Measurements from ENCODE around the gene PPP1R36. TPM values are rescaled to one million over a fixed set of nuclear protein-coding genes. Genes with fewer than 3 reads are reported as not detected.

The PPP1R36 gene
- total and polyA plus RNA-seq, 5 donors = 0.44 to 1.3 (median 0.60) TPM

DNA sequence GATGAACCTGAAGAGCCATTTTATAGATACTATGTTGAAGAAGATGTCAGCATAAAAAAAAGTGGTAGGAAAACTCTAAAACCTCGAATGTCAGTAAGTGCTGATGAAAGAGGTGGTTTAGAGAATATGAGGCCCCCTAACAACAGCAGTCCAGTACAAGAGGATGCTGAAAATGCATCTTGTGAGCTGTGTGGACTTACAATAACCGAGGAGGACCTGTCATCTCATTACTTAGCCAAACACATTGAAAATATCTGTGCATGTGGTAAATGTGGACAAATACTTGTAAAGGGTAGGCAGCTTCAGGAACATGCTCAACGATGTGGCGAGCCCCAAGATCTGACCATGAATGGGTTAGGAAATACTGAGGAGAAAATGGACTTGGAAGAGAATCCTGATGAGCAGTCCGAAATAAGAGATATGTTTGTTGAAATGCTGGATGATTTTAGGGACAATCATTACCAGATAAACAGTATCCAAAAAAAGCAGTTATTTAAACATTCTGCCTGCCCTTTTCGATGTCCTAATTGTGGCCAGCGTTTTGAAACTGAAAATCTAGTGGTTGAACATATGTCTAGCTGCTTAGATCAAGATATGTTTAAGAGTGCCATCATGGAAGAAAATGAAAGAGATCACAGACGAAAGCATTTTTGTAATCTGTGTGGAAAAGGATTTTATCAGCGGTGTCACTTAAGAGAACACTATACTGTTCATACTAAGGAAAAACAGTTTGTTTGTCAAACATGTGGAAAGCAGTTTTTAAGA lies 27.0 kb upstream of the PPP1R36 start:
- no peak for ATAC-seq
- H3K27me3 ChIP-seq (ENCODE audit: control insufficient read depth, insufficient read depth) = no peaks in the 10 kb centered on the region
- no peak overlapping the region for H3K4me3 ChIP-seq (ENCODE audit: low read length)
- intact Hi-C loops (cut with DNase I) = no loop called here
- no peak for DNase-seq
- H3K9me3 ChIP-seq (ENCODE audit: control insufficient read depth, low read length) = no peaks in the 10 kb centered on the region
- no peak overlapping the region for H3K27ac ChIP-seq (ENCODE audit: low read length)
- H3K4me1 ChIP-seq (ENCODE audit: control insufficient read depth, insufficient read depth, low read length) = no peaks in the 10 kb centered on the region
- 75% methylated on average over 9 of the region's 9 CpGs for WGBS

DNA sequence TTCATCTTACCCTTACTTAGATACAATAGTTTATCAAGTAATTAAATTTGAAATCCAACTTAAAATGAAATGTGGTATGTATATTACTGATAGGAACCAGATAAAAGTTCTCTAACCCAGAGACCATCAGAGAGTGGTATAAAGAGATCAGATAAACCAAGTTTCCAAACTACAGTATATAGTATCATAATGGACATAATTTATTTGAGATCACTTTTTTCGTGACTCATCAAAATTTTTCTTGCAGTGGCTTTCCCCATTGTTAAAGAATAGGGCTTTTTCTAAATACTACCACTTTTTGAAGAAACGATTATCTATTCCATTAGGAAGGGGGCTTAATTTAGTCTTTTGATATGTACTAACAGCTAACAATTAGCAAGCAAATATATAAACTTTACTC lies 24.4 kb upstream of the PPP1R36 start:
- Histone ChIP-seq H3K9me3 (ENCODE audit: control insufficient read depth, low read length) (no peaks in the 10 kb centered on the region), H3K4me1 (ENCODE audit: control insufficient read depth, insufficient read depth, low read length) (no peaks in the 10 kb centered on the region), H3K27me3 (ENCODE audit: control insufficient read depth, insufficient read depth) (no peaks in the 10 kb centered on the region), H3K27ac (ENCODE audit: low read length) (no peak overlapping the region), H3K4me3 (ENCODE audit: low read length) (no peak overlapping the region)
- intact Hi-C loops (cut with DNase I) = no loop called here
- WGBS = 95% methylated on average over 2 of the region's 2 CpGs
- ATAC-seq (no peak), DNase-seq (no peak)

DNA sequence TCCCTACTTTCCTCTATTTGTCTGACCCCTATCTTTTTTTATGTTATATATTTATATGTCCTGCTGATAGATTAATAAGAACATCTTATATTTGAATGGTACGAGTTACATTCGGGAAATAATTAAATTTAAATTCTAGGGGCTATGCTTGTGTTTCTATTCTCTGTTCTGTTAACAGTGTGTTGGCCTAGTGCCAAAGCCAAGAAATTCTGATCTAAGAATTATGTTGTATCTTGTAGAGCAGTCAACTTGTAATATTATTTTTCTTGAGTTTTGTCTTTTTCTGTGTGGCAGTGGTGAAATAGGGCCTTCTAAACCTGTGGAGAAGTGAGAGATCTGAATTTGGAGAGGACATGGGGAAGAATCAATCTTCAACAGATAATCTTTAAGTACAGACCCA lies 18.2 kb upstream of the PPP1R36 start:
- WGBS = 61% methylated on average over 2 of the region's 2 CpGs
- H3K27me3 ChIP-seq (ENCODE audit: control insufficient read depth, insufficient read depth) = no peaks in the 10 kb centered on the region
- intact Hi-C loops (cut with DNase I) = no loop called here

DNA sequence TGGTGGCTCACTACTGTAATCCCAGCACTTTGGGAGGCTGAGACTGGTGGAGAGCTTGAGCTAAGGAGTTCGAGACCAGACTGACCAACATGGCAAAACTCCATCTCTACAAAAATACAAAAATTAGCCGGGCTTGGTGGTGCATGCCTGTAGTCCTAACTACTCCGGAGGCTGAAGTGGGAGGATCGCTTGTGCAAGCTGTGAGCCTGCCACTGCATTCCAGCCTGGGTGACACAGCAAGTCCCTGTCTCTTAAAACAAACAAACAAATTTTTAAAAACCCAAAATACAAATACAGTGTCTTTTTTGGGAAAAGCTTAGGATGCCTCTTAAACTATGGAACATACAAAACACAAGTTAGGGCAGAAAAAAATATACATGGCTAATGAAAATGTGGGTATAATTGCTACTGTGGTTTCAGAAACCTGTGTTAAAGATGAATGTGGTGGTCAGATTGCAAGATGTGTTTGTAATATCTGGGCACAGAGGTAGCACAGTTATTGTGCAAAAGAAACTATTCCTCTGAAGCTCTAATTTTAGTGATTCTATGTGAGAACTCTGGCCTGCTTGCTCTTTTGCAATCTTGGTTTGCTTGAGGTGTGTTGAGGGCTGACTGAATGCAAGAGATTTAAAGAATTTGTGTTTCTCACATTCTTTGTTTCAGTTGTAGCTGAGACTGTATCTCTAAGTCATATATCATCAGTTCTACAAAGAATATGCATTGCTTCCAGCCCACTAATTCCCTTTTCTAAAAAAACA lies 13.1 kb upstream of the PPP1R36 start:
- Histone ChIP-seq H3K9me3 (ENCODE audit: control insufficient read depth, low read length) (no peaks in the 10 kb centered on the region), H3K27me3 (ENCODE audit: control insufficient read depth, insufficient read depth) (no peaks in the 10 kb centered on the region), H3K27ac (ENCODE audit: low read length) (no peak overlapping the region), H3K4me3 (ENCODE audit: low read length) (no peak overlapping the region), H3K4me1 (ENCODE audit: control insufficient read depth, insufficient read depth, low read length) (no peaks in the 10 kb centered on the region)
- intact Hi-C loops (cut with DNase I) = no loop called here
- 79% methylated on average over 4 of the region's 4 CpGs for WGBS
- peak in 1 of 3 donors; percentile 19 for DNase-seq
- no peak for ATAC-seq

More for the DNA sequence above, 18.2 kb upstream of the PPP1R36 start:
- ATAC-seq (no peak), DNase-seq (no peak)
- Histone ChIP-seq H3K9me3 (ENCODE audit: control insufficient read depth, low read length) (no peaks in the 10 kb centered on the region), H3K27ac (ENCODE audit: low read length) (no peak overlapping the region), H3K4me1 (ENCODE audit: control insufficient read depth, insufficient read depth, low read length) (no peaks in the 10 kb centered on the region), H3K4me3 (ENCODE audit: low read length) (no peak overlapping the region)

DNA sequence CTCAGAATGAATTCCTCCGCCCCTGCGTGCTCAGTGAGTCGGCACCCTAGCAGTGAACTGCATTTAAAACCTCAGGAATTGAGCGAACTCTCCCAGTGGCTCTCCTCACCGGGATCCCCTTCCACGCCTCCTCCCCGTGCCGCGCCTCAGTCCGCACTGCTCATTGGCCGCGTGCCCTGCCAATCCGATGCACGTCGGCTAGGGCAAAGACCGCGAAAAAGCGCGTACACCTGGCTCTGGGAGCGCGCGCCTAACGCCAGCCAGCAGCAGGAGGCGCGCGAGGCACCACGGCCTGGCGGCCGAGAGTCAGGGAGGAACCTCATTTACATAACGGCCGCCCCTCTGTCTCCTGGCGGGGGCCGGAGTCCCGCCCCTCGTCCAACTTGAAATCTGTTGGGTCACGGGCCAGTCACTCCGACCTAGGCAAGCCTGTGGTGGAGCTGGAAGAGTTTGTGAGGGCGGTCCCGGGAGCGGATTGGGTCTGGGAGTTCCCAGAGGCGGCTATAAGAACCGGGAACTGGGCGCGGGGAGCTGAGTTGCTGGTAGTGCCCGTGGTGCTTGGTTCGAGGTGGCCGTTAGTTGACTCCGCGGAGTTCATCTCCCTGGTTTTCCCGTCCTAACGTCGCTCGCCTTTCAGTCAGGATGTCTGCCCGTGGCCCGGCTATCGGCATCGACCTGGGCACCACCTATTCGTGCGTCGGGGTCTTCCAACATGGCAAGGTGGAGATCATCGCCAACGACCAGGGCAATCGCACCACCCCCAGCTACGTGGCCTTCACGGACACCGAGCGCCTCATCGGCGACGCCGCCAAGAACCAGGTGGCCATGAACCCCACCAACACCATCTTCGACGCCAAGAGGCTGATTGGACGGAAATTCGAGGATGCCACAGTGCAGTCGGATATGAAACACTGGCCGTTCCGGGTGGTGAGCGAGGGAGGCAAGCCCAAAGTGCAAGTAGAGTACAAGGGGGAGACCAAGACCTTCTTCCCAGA lies 9.3 kb upstream of the PPP1R36 start, which contains the start of gene HSPA2:
HSPA2 (plus strand) TSS at position 534 of the 995 bp plus-strand sequence; CDS start at position 643, 109 bp downstream.
- WGBS = 5% methylated on average over 79 of the region's 79 CpGs
- DNase-seq = peak; percentile 99 to 100 (median 99)

DNA sequence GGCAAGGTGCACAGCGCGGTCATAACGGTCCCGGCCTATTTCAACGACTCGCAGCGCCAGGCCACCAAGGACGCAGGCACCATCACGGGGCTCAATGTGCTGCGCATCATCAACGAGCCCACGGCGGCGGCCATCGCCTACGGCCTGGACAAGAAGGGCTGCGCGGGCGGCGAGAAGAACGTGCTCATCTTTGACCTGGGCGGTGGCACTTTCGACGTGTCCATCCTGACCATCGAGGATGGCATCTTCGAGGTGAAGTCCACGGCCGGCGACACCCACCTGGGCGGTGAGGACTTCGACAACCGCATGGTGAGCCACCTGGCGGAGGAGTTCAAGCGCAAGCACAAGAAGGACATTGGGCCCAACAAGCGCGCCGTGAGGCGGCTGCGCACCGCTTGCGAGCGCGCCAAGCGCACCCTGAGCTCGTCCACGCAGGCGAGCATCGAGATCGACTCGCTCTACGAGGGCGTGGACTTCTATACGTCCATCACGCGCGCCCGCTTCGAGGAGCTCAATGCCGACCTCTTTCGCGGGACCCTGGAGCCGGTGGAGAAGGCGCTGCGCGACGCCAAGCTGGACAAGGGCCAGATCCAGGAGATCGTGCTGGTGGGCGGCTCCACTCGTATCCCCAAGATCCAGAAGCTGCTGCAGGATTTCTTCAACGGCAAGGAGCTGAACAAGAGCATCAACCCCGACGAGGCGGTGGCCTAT lies 8.3 kb upstream of the PPP1R36 start:
- Histone ChIP-seq H3K4me3 (ENCODE audit: low read length) (peak overlapping the region; percentile 41), H3K4me1 (ENCODE audit: control insufficient read depth, insufficient read depth, low read length) (no peaks in the 10 kb centered on the region), H3K27ac (ENCODE audit: low read length) (no peak overlapping the region), H3K9me3 (ENCODE audit: control insufficient read depth, low read length) (no peaks in the 10 kb centered on the region), H3K27me3 (ENCODE audit: control insufficient read depth, insufficient read depth) (no peaks in the 10 kb centered on the region)
- DNase-seq = peak; percentile 34 to 78 (median 71)
- no peak for ATAC-seq
- intact Hi-C loops (cut with DNase I) = loop anchor here (2.0 to 10.0 kb wide), 3 partner anchors 93 to 96 kb away; no protein-coding TSS in a partner anchor
- WGBS = 15% methylated on average over 73 of the region's 73 CpGs

More for the DNA sequence above, 9.3 kb upstream of the PPP1R36 start, which contains the start of gene HSPA2:
- intact Hi-C loops (cut with DNase I) = loop anchor here (2.0 to 10.0 kb wide), 3 partner anchors 94 to 97 kb away; no protein-coding TSS in a partner anchor
- H3K4me1 ChIP-seq (ENCODE audit: control insufficient read depth, insufficient read depth, low read length) = no peaks in the 10 kb centered on the region
- peak; percentile 98 for ATAC-seq
- H3K27ac ChIP-seq (ENCODE audit: low read length) = no peak within 1 kb of the TSS
- H3K4me3 ChIP-seq (ENCODE audit: low read length) = peak within 1 kb of the TSS; percentile 62
- no peaks in the 10 kb centered on the region for H3K9me3 ChIP-seq (ENCODE audit: control insufficient read depth, low read length)
- H3K27me3 ChIP-seq (ENCODE audit: control insufficient read depth, insufficient read depth) = no peaks in the 10 kb centered on the region

DNA sequence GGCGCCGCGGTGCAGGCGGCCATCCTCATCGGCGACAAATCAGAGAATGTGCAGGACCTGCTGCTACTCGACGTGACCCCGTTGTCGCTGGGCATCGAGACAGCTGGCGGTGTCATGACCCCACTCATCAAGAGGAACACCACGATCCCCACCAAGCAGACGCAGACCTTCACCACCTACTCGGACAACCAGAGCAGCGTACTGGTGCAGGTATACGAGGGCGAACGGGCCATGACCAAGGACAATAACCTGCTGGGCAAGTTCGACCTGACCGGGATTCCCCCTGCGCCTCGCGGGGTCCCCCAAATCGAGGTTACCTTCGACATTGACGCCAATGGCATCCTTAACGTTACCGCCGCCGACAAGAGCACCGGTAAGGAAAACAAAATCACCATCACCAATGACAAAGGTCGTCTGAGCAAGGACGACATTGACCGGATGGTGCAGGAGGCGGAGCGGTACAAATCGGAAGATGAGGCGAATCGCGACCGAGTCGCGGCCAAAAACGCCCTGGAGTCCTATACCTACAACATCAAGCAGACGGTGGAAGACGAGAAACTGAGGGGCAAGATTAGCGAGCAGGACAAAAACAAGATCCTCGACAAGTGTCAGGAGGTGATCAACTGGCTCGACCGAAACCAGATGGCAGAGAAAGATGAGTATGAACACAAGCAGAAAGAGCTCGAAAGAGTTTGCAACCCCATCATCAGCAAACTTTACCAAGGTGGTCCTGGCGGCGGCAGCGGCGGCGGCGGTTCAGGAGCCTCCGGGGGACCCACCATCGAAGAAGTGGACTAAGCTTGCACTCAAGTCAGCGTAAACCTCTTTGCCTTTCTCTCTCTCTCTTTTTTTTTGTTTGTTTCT lies 7.6 kb upstream of the PPP1R36 start:
- WGBS = 10% methylated on average over 61 of the region's 61 CpGs
- intact Hi-C loops (cut with DNase I) = loop anchor here (2.0 to 10.0 kb wide), 3 partner anchors 93 to 95 kb away; no protein-coding TSS in a partner anchor
- Histone ChIP-seq H3K4me3 (ENCODE audit: low read length) (peak overlapping the region; percentile 41), H3K4me1 (ENCODE audit: control insufficient read depth, insufficient read depth, low read length) (no peaks in the 10 kb centered on the region), H3K27ac (ENCODE audit: low read length) (no peak overlapping the region), H3K27me3 (ENCODE audit: control insufficient read depth, insufficient read depth) (no peaks in the 10 kb centered on the region), H3K9me3 (ENCODE audit: control insufficient read depth, low read length) (no peaks in the 10 kb centered on the region)
- DNase-seq = peak; percentile 21 to 63 (median 46)
- no peak for ATAC-seq

DNA sequence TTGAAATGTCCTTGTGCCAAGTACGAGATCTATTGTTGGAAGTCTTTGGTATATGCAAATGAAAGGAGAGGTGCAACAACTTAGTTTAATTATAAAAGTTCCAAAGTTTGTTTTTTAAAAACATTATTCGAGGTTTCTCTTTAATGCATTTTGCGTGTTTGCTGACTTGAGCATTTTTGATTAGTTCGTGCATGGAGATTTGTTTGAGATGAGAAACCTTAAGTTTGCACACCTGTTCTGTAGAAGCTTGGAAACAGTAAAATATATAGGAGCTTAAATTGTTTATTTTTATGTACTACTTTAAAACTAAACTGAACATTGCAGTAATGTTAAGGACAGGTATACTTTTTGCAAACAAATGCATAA lies 6.9 kb upstream of the PPP1R36 start:
- ATAC-seq (no peak), DNase-seq (no peak)
- Histone ChIP-seq H3K4me3 (ENCODE audit: low read length) (peak overlapping the region; percentile 41), H3K9me3 (ENCODE audit: control insufficient read depth, low read length) (no peaks in the 10 kb centered on the region), H3K4me1 (ENCODE audit: control insufficient read depth, insufficient read depth, low read length) (no peaks in the 10 kb centered on the region), H3K27me3 (ENCODE audit: control insufficient read depth, insufficient read depth) (no peaks in the 10 kb centered on the region), H3K27ac (ENCODE audit: low read length) (no peak overlapping the region)
- intact Hi-C loops (cut with DNase I) = loop anchor here in 3 of 4 donors (5.0 to 10.0 kb wide), 2 partner anchors 92 to 94 kb away; no protein-coding TSS in a partner anchor
- 66% methylated on average over 4 of the region's 4 CpGs for WGBS

DNA sequence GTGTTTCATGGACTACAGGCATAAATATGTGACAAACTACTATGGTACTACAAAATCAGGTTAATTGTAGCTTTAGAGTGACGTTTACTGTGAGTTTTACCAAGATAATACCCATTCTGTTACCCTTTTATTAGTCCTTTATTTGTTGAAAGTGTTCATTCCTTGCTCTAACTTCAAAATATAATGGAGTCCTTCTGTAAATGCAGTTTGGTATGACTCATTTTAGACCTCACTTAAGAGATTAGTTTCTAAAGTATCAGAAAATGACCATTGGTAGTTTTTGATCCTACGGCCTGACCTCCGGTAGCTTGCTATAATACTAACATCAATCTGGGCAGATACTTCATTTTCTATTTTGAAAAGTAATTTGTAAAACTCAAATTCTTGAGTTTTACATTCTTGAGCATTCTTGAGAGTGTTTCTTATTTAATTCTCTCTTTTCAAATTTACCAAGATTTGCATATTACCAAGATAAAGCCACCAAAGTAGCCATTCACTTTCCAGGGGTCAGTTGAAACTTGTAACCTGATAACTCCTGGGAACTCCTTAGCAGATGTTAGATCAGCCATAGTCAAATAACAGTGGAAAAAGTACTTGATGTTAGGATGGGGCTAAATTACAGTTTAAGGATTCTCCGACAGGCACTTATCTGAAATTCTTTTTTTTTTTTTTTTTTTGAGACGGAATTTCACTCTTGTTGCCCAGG lies 5.0 kb upstream of the PPP1R36 start:
- no peak overlapping the region for H3K27ac ChIP-seq (ENCODE audit: low read length)
- WGBS = 71% methylated on average over 5 of the region's 5 CpGs
- no peaks in the 10 kb centered on the region for H3K27me3 ChIP-seq (ENCODE audit: control insufficient read depth, insufficient read depth)
- no peak overlapping the region for H3K4me3 ChIP-seq (ENCODE audit: low read length)
- no peak for ATAC-seq
- H3K9me3 ChIP-seq (ENCODE audit: control insufficient read depth, low read length) = no peaks in the 10 kb centered on the region
- intact Hi-C loops (cut with DNase I) = loop anchor here in 3 of 4 donors (5.0 to 10.0 kb wide), 2 partner anchors 90 to 93 kb away; no protein-coding TSS in a partner anchor
- no peak for DNase-seq
- H3K4me1 ChIP-seq (ENCODE audit: control insufficient read depth, insufficient read depth, low read length) = no peaks in the 10 kb centered on the region
